ENCODE measurements around the gene KCNF1.

Gene KCNF1

DNA sequence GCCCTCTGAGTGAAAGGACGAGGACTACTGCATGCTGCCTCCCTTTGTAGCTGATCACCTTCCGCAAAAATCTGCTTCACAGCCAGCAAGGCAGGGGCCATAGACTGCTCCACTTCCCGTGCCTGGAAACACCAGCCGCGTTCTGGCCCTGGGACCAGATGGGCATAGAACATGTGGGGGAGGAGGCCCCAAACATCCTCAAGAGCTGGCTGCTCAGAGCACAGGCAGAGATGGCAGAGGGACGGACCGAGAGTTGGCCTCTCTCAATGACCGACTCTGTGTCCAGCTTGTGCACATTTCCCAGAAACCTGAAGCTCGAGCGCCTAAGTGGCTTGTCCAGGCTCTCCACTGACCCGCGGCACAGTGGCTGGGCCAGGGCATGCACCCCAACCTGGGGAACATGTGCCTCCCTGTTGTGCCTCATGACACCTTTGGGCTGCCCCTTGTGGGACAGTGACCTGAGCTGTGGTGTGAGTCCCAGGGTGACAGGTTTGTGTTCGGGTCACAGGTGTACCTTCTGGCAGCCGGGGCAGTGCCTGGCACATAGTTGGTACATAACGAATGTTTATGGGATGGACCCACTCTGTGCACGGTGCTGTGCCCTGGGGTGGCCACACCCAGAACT, 9.1 kb downstream of the KCNF1 start:
- no peak for DNase-seq (ENCODE audit: low spot score)

GRCh38 chr2:10921525-10921924, 9.8 kb downstream of the KCNF1 start:
- no peak for DNase-seq (ENCODE audit: low spot score)

DNA sequence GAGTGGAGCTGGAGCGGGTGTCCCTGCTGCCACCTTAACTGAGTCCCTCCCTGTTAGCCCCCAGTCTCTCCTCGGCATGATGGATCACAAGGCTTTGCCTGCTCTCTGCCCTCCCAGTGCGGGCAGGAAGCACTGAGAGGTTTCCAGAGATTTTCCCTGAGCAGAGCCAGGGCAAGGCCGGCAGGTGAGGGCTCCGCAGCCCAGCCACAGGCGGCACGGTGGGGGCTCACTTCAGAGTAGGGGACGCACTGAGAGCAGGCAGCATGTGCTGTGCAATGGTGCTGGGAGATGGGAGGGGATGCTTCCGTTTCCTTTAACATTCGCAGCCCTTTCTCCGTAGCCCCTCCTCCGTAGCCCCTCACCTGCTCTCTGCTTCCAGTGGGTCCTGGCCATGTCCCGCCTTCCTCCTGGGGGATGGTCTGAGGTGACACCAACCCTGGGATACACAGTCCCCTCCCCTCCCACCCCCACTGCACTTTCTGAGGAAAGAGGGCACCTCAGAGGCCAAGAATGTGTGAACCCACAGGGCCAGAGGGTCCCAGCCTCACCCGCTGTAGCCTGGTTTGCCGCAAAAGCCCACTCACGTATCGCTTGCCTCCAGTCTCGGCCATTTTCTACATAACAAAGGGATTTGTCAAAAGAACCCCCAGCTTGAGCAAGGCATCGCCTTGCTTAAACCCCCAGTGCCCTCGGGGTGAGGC, 10.7 kb downstream of the KCNF1 start:
- no peak for DNase-seq (ENCODE audit: low spot score)

DNA sequence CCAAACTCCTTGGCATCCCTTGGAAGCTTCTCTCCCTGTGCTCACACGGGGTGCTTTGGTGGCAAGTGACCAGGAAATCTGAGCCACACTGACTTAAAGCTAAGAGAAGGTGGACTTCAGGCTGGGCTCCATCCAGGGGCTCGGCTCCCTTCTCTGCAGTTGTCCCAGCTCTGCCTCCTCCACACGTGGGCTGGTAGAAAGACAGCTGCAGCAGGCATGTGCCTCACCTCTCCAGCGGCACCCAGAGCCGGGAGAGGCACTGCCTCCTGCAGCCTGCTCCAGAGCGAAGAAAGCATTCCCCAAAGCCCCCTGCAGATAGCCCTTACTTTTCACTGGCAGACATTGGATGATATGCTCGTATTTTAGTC, 11.3 kb downstream of the KCNF1 start:
- no peak for DNase-seq (ENCODE audit: low spot score)

GRCh38 chr2:10923965-10924364, 12.2 kb downstream of the KCNF1 start:
- DNase-seq (ENCODE audit: low spot score): no peak

- DNase-seq (ENCODE audit: low spot score): no peak
Measured at GRCh38 chr2:10924441-10924840, 12.7 kb downstream of the KCNF1 start.

- no peak for DNase-seq (ENCODE audit: low spot score)
Measured at GRCh38 chr2:10924859-10925258, 13.1 kb downstream of the KCNF1 start.

DNA sequence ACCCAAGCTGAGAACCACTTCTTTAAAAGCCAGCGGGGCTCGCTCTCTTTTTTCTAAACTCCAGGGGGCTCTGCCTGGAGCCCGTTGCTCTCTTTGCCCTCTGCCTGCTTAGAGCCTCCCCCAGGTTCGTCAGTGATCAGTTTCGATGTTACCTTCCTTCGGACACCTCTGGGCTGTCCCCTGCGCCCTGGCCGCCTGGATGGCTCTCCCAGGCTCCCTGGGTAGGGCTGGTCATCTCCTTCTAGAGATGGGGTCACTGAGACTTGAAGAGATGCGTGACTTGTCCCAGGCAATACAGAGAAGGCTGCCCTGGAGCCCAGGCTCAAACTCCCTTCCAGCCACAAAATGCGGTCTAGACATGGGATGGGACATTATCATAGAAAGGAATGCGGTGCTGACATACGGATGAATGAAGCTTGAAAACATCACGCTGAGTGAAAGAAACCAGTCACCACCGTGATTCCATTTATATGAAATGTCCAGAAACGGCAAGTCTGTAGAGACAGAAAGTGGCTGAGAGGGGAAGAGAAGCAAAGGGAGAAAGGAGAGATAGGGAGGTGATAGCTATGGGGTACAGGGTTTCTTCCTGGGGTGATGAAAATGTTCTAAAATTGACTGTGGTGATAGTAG, 14.6 kb downstream of the KCNF1 start:
- no peak for DNase-seq (ENCODE audit: low spot score)

- no peak for DNase-seq (ENCODE audit: low spot score)
Measured at GRCh38 chr2:10930721-10931516, 19.2 kb downstream of the KCNF1 start.

GRCh38 chr2:10931710-10932255, 20.0 kb downstream of the KCNF1 start:
- no peak for DNase-seq (ENCODE audit: low spot score)

- no peak for DNase-seq (ENCODE audit: low spot score)
Measured at GRCh38 chr2:10932345-10933151, 20.8 kb downstream of the KCNF1 start.

DNA sequence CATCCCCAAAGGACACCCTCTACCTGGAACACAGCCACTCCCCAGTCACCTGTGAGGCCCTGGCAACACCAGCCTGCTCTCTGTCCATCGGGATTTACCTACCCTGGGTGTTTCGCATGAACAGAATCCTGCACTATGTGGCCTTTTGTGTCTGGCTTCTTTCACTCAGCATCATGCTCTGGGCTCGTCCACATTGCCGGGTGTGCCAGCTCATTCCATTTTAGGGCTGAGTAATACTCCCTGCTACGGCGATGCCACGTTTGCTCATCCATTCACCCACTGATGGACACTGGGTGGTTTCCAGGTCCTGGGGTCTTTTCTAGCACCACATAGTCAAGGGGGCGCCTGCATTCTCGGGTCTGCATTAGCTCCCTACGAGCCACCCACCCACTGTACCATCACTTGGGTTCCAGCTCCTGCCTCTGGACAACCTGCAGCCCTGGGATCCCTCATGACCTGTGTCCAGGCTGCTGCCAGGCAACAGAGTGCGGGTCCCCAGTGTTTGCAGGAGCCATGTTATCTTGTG, 22.0 kb downstream of the KCNF1 start:
- DNase-seq (ENCODE audit: low spot score): no peak

- DNase-seq (ENCODE audit: low spot score): no peak
Measured at GRCh38 chr2:10934308-10934978, 22.7 kb downstream of the KCNF1 start.

GRCh38 chr2:10934979-10935350, 23.2 kb downstream of the KCNF1 start:
- DNase-seq (ENCODE audit: low spot score): no peak

DNA sequence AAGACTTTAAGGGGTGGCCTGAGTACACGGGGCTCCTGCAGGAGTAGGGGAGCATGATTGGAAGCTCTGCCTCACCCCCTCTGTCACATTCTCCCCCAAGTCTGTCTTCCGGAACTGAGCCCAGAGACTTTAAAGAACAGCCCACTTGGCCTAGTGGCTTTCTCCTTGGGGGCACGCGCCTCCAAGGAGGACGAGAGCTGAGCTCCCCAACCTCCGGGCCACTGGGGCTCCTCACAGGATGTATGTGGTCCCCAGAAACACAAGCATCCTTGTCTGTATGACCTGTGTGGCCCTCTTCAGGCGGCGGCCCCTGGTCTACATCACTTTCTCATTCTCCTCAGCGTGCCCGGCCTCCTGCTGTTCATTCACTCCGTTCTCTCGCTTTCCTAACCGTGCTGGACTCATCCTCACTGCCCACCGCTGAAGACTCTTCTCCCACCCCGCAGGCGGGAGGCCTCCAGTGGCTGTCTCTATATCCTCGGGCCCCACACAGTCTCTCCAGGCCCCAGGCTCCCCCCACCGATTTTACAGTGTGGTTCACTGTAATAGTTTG, 23.7 kb downstream of the KCNF1 start:
- DNase-seq (ENCODE audit: low spot score): no peak

GRCh38 chr2:10935953-10936942, 24.5 kb downstream of the KCNF1 start:
- peak; percentile 90 for DNase-seq (ENCODE audit: low spot score)

DNA sequence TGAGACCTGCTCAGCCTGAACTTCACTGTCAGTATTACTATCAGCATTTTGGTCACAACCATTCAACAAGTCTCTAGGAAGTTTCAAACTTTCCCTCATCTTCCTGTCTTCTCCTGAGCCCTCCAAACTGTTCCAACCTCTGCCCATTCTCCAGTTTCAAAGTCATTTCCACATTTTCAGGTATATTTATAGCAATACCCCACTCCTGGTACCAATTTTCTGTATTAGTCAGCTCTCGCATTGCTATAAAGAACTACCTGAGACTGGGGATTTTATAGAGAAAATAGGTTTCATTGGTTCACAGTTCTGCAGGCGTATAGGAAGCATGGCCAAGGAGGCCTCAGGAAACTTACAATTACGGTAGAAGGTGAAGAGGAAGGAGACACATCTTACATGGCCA, 27.3 kb downstream of the KCNF1 start:
- DNase-seq (ENCODE audit: low spot score): no peak

DNA sequence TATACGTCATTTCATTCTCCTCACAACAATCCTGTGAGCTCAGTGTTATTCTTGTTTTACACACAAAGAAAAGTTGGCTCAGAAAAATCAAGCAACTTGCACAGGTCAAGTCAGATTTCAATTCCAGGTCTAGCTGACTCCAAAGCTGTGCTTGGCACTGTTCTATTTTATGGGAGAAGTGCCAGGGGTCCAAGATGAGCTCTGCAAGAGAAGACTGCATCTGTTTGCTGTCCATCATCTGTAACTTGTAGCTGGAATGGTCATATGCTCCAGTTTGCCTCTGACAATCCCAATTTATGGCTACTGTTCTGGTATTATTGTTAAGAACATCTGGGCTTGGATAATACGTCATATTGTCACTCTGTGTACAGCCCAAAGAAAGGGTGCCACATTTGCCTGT, 28.9 kb downstream of the KCNF1 start:
- no peak for DNase-seq (ENCODE audit: low spot score)

DNA sequence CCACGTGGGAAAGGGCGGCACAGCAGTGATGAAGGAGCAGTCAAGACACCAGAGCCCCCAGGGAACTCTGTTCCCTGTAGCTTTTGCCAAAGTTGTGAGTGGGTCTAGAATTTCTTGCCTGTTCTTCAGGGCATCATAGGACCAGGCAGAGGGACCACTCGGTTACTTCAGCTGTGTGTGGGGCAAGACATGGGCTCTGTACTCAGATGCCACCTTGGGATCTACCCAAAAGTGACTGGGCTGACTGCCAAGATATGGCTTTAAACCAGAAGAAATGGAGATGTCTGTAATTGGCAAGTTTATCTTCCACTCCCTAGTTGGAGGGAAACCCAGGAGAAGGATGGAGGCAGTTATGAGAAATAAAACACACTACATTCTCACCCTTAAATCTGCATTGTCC, 29.6 kb downstream of the KCNF1 start:
- no peak for DNase-seq (ENCODE audit: low spot score)
